OCI-LY1 (cell line): ENCODE measurements around the gene MLH3.

Source experiments
- H2AFZ ChIP-seq: fragments of 200-600 bp; sonication (generic), shearing (Covaris generic); 2 replicates; pipeline ENCODE4 v1.6.0; 2014; ENCODE audit warnings: antibody characterized with exemption, mild to moderate bottlenecking, low read length
- H3F3A ChIP-seq: fragments of 200-600 bp; sonication (generic), shearing (Covaris generic); 2 replicates; pipeline ENCODE4 v1.6.0; 2014; ENCODE audit warnings: mild to moderate bottlenecking, antibody characterized with exemption, low read length, moderate library complexity; ENCODE audit not compliant: insufficient read depth
- H3K27ac ChIP-seq: fragments of 200-600 bp; sonication (generic); 2 replicates; pipeline ENCODE4 v1.5.1; 2014; ENCODE audit warnings: low read length, mixed run types, mild to moderate bottlenecking, low read depth; ENCODE audit not compliant: poor library complexity, severe bottlenecking
- H3K27me3 ChIP-seq: fragments of 200-600 bp; sonication (generic); 2 replicates; pipeline ENCODE4 v1.6.0; 2014; ENCODE audit warnings: antibody characterized with exemption, mild to moderate bottlenecking, low read length, moderate library complexity; ENCODE audit not compliant: insufficient read depth
- H3K36me3 ChIP-seq: fragments of 200-600 bp; sonication (generic); 2 replicates; pipeline ENCODE4 v1.6.1; 2014; ENCODE audit warnings: mild to moderate bottlenecking, antibody characterized with exemption, low read length, moderate library complexity, mixed read lengths; ENCODE audit not compliant: insufficient read depth
- H3K4me1 ChIP-seq: fragments of 200-600 bp; sonication (generic); 2 replicates; pipeline ENCODE4 v1.5.1; 2014; ENCODE audit warnings: mild to moderate bottlenecking, low read length, moderate library complexity; ENCODE audit not compliant: insufficient read depth, severe bottlenecking
- H3K4me2 ChIP-seq: fragments of 200-600 bp; sonication (generic), shearing (Covaris generic); 2 replicates; pipeline ENCODE4 v1.6.1; 2014; ENCODE audit warnings: low read length
- H3K4me3 ChIP-seq: fragments of 200-600 bp; sonication (generic); 2 replicates; pipeline ENCODE4 v1.5.1; 2014; ENCODE audit warnings: low read length, low read depth, mild to moderate bottlenecking, mixed read lengths; ENCODE audit not compliant: poor library complexity, severe bottlenecking
- H3K79me2 ChIP-seq: fragments of 200-600 bp; shearing (Covaris generic); 2 replicates; pipeline ENCODE4 v1.6.1; 2016; ENCODE audit warnings: mixed run types, low read length, mixed read lengths; ENCODE audit not compliant: insufficient read depth
- H3K9ac ChIP-seq: fragments of 200-600 bp; sonication (generic), shearing (Covaris generic); 2 replicates; pipeline ENCODE4 v1.6.1; 2014; ENCODE audit warnings: mild to moderate bottlenecking, low read length, mixed read lengths
- H3K9me2 ChIP-seq: fragments of 200-600 bp; sonication (generic), shearing (Covaris generic); 2 replicates; pipeline ENCODE4 v1.6.1; 2014; ENCODE audit warnings: low read depth, mild to moderate bottlenecking, low read length, mixed read lengths
- H3K9me3 ChIP-seq: fragments of 200-600 bp; shearing (Covaris generic); 2 replicates; pipeline ENCODE4 v1.6.1; 2014; ENCODE audit warnings: low read length, mixed read lengths
- H4K20me1 ChIP-seq: fragments of 200-600 bp; sonication (generic), shearing (Covaris generic); 2 replicates; pipeline ENCODE4 v1.6.0; 2016; ENCODE audit warnings: mild to moderate bottlenecking, low read length; ENCODE audit not compliant: insufficient read depth
- EZH2 ChIP-seq: fragments of 200-600 bp; sonication (generic), shearing (Covaris generic); IDR thresholded peaks from 2 replicates; pipeline ENCODE4 v1.8.0; 2017; ENCODE audit warnings: borderline replicate concordance, mixed run types, mild to moderate bottlenecking, antibody characterized with exemption, low read length, moderate library complexity, mixed read lengths
- TF ChIP-seq, protein P1 (sequence below): fragments of 200-600 bp; sonication (generic), shearing (Covaris generic); IDR thresholded peaks from 2 replicates; pipeline ENCODE4 v1.5.1; 2017; ENCODE audit warnings: mild to moderate bottlenecking, antibody characterized with exemption, low read length, moderate library complexity, mixed read lengths

The MLH3 gene

DNA sequence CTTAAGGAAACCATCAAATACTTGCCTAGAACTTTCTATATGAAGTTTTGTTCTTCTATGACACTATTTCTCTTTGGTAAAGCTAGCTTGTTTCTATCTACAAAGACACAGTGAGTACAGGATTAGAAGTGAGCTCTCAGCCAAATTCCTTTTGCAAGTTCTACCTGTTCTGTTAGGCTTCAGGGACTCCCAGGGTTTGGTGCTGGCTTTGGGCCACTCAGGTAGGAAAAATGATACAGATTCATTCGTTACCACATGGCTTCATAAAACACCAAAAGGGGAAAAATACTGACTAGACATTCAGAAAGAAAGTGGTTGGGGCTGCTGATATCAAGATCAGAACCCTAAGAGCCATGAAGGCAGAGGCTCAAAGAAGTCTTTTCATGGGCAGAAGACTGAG is 32.0 kb upstream of the MLH3 start:
- no peaks in the 10 kb centered on the region for H3K9me2 ChIP-seq
- peaks cover 78% of the 10 kb centered on the region for H3K36me3 ChIP-seq
- H4K20me1 ChIP-seq: no peaks in the 10 kb centered on the region
- no peak overlapping the region for H3K4me3 ChIP-seq
- H3K27ac ChIP-seq: no peak overlapping the region
- H2AFZ ChIP-seq: no peak overlapping the region
- H3K4me2 ChIP-seq: no peak overlapping the region
- H3K9me3 ChIP-seq: no peaks in the 10 kb centered on the region
- H3K79me2 ChIP-seq: no peaks in the 10 kb centered on the region
- no peaks in the 10 kb centered on the region for H3F3A ChIP-seq
- no peaks in the 10 kb centered on the region for H3K4me1 ChIP-seq
- H3K9ac ChIP-seq: no peak overlapping the region
- TF ChIP-seq EZH2: no peak
- TF ChIP-seq, protein P1, sequence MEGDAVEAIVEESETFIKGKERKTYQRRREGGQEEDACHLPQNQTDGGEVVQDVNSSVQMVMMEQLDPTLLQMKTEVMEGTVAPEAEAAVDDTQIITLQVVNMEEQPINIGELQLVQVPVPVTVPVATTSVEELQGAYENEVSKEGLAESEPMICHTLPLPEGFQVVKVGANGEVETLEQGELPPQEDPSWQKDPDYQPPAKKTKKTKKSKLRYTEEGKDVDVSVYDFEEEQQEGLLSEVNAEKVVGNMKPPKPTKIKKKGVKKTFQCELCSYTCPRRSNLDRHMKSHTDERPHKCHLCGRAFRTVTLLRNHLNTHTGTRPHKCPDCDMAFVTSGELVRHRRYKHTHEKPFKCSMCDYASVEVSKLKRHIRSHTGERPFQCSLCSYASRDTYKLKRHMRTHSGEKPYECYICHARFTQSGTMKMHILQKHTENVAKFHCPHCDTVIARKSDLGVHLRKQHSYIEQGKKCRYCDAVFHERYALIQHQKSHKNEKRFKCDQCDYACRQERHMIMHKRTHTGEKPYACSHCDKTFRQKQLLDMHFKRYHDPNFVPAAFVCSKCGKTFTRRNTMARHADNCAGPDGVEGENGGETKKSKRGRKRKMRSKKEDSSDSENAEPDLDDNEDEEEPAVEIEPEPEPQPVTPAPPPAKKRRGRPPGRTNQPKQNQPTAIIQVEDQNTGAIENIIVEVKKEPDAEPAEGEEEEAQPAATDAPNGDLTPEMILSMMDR: no peak
- H3K27me3 ChIP-seq: no peaks in the 10 kb centered on the region

DNA sequence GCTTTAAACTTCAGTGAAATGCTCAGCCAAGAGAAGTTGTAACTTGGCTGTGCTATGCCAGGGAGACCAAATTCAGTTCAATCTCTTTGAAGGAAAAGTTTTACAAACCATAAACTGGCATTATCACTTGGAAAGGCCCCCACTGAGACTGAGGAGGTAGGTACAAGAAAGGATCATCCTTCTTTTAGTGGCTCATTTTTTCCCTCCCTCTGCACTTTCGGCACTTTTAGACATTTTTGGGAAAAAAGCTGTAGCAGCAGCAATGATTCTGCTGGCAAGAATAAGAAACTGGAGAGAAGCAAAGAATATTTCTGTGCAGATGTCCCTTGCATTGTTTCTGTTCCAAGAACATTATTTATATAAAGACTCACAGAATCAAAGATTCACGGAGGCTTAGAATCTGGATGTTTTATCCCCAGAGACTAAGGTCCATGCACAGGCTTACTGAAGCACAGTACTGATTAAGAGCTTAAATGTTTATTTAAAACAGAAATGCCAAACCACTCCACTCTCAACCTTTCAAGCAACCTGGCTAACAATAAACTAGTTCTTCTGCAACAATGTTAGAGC is 30.5 kb upstream of the MLH3 start:
- TF ChIP-seq, protein P1: no peak
- no peak for TF ChIP-seq EZH2
- Histone ChIP-seq H3F3A (no peaks in the 10 kb centered on the region), H3K27ac (no peak overlapping the region), H2AFZ (no peak overlapping the region), H3K9ac (no peak overlapping the region), H3K4me2 (no peak overlapping the region), H3K9me2 (no peaks in the 10 kb centered on the region), H3K9me3 (no peaks in the 10 kb centered on the region), H4K20me1 (no peaks in the 10 kb centered on the region), H3K36me3 (peaks cover 67% of the 10 kb centered on the region), H3K27me3 (no peaks in the 10 kb centered on the region), H3K4me3 (no peak overlapping the region), H3K79me2 (no peaks in the 10 kb centered on the region), H3K4me1 (no peaks in the 10 kb centered on the region)

DNA sequence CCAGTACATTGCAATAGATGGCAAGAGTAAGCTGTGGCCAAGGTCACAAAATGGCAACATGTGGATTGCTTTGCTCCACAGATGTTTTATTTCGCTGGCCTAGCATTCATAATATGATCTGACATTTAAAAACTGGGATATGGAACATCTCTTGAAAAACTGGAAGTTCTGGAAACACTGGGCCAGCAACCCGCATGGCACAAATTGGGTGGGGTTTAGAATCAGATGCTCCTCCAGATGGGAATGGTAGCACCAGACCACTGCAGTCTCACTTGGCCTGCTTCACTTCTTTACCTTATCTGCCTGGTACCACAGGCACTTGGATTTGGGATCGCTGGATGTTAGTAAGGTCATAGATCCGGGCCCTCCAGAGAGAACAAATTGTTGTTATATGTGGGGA is 28.3 kb upstream of the MLH3 start:
- no peaks in the 10 kb centered on the region for H3K79me2 ChIP-seq
- no peaks in the 10 kb centered on the region for H4K20me1 ChIP-seq
- no peaks in the 10 kb centered on the region for H3K4me1 ChIP-seq
- peaks cover 46% of the 10 kb centered on the region for H3K36me3 ChIP-seq
- no peaks in the 10 kb centered on the region for H3K9me2 ChIP-seq
- no peak overlapping the region for H3K4me2 ChIP-seq
- TF ChIP-seq, protein P1: no peak
- no peak for TF ChIP-seq EZH2
- H2AFZ ChIP-seq: no peak overlapping the region
- H3K4me3 ChIP-seq: no peak overlapping the region
- H3K9ac ChIP-seq: no peak overlapping the region
- H3K27me3 ChIP-seq: no peaks in the 10 kb centered on the region
- H3F3A ChIP-seq: no peaks in the 10 kb centered on the region
- no peak overlapping the region for H3K27ac ChIP-seq
- H3K9me3 ChIP-seq: no peaks in the 10 kb centered on the region
